ENCODE data around the gene RSPRY1. TPM values are rescaled to one million over a fixed set of nuclear protein-coding genes. Genes with fewer than 3 reads are reported as not detected.

RSPRY1 gene
- total RNA-seq, 2 donors from 2014 or later = 49.1 to 53.0 TPM

DNA sequence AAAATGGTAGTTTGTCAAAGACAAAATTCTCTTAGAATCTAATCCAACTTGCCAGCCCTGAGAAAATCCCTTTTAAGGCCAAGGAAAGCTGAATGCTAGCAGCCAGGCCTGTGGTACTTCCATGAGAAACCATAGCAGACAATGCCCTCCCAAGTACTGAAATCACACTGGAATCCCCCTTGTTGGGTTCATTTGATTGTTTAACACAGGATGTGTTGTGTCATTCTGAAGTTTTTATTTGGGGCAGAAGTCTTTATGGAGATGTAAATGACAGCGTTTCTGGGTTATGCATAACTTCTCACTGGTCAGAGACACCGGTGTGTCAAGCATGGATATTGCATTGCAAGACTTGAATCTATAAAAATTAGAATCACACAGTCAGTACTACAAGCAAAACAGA is 53.0 kb downstream of the RSPRY1 start:
- ATAC-seq = no peak
- intact Hi-C loops (cut with DNase I, micrococcal nuclease) = no loop called here
- DNase-seq = no peak

DNA sequence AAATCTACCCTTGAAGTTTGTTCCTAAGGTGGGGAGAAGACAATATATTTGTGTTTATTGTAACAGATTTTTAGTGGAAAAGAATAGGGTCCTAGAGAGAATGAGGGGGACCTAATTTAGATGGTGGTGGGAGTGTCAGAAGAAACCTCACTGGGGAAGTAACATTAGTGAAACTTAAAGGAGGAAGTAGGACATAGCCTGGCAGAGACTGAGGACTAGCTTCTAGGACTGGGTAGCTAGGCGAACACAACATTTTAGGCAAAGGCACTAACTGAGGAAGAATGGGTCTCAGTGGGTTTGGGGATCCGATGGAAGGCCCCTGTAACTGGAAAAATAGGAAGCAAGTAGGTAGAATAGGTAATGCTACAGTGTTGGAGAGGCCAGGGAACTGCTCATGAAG is 54.7 kb downstream of the RSPRY1 start:
- DNase-seq (no peak), ATAC-seq (no peak)
- intact Hi-C loops (cut with DNase I, micrococcal nuclease) = no loop called here

GRCh38 chr16:57242650-57243049 is 56.5 kb downstream of the RSPRY1 start:
- DNase-seq = no peak
- intact Hi-C loops (cut with DNase I, micrococcal nuclease) = no loop called here

DNA sequence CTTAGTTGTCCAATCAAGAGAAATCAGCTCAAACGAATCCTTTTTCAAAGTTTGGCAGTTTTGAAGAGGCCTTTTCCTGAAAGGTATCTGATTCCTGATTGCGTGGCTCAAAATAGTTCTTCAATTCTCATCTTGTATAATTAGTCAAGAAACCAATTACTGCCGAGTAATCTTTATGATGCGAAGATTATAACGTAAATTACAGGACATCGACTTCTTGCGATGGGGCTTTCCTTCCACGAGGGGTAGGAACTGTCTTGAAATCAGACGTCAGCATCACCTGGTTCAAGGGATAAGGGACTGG is 58.3 kb downstream of the RSPRY1 start:
- ATAC-seq = peak; percentile 36

More at GRCh38 chr16:57242650-57243049, 56.5 kb downstream of the RSPRY1 start:
- ATAC-seq = no peak

DNA sequence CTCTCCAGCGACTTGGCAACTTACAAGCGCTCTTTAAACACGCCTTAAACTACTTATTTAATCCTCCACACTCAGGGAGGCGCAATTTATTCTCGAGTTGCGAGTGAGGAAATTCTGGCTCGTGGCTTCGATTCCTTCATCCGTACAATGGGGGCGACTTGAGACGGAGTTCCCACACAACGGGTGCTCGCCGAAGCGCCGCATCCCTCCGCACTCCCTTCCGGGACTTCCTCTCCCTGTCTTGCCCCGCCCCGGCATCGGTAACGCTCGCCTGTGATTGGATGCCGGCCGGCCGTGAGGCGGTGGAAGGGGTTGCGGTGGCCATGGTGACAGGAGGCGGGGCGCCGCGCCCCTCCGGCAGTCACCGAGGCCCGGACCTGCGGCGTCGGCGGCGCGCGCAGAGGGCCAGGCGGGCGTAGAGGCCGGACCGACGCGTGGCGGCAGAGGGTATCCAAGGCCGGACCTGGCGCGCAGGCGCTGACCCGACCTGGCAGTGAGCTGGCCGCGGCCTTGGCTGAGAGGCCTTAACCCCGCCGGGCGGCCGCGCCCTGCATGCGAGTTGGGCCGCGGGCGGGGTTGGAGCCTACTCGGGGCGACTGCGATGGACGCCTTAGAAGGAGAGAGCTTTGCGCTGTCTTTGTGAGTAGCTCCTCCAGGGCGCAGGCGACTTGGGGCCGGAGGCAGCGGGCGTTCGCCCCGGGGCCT is 58.8 kb downstream of the RSPRY1 start, which contains the start of gene ARL2BP:
ARL2BP (plus strand) TSS at position 493 of the 705 bp plus-strand sequence; CDS start at position 602, 109 bp downstream.
- peak; percentile 98 for DNase-seq
- intact Hi-C loops (cut with DNase I, micrococcal nuclease) = loop anchor here in 1 of 2 donors (5.0 kb wide), 1 partner anchor 153 kb away; the partner anchor contains the start of gene CPNE2
- ATAC-seq = peak; percentile 92

More for the DNA sequence above, 58.3 kb downstream of the RSPRY1 start:
- no peak for DNase-seq
- intact Hi-C loops (cut with DNase I, micrococcal nuclease) = no loop called here

DNA sequence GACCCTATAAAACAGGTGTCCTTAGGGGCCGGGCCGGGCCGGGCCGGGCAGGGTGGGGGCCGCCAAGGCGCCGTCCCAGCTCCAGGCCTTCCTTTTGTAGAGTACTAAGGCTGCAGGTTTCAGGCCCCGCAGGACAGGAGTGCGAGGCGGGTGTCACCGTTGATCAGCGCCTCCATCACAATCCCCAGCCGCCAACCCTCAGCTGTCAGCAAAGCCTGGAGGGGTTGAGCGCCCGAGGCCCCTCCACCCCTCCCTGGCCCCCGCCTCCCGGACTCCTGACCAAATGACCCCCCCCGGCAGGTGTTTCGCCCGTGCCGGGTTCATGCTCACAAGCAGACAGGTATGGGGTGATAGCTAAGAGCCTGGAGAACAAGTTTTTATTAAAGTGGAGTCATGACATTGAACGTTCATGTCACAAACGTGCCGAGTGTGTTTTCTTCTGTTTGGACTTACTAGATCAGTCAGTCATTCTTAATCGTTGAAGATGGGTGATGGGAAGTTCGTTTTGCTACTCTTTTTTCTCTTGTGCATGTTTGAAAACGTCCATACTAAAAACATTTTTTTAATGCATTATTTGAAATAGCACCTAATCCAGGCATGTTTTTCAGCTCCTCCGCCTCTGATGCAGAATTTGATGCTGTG is 59.5 kb downstream of the RSPRY1 start:
- DNase-seq = peak; percentile 54 to 64
- intact Hi-C loops (cut with DNase I, micrococcal nuclease) = loop anchor here in 1 of 2 donors (5.0 kb wide), 1 partner anchor 153 kb away; the partner anchor contains the start of gene CPNE2

GRCh38 chr16:57251352-57251751 is 65.2 kb downstream of the RSPRY1 start:
- DNase-seq = no peak
- no peak for ATAC-seq
- intact Hi-C loops (cut with DNase I, micrococcal nuclease) = no loop called here

More for the DNA sequence above, 59.5 kb downstream of the RSPRY1 start:
- ATAC-seq = peak; percentile 48

DNA sequence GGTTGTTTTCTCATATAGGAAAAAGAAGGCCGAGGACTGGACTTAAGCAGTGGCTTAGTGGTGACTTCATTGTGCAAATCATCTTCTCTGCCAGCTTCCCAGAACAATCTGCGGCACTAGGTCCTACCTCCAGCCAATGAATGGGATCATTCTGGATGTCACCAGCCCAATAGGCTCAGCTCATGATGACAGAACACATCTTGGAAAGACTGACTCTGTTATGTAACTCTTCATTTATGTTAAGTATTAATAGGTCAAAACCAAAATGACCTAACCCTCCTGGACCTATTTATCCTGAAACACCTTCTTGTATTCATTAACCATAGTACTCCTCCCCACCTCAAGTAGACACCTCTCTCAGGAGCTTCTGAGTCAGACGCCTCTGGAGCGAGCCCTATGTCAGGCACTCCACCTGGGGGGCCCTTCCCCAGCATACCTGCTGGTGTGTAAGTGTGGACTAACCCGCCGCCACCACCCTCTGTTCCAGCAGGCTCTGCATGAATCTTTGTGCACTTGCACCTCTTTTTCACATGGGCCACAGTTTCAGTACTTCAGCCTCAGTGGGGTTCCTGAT is 66.1 kb downstream of the RSPRY1 start:
- no peak for DNase-seq
- no peak for ATAC-seq
- intact Hi-C loops (cut with DNase I, micrococcal nuclease) = no loop called here

DNA sequence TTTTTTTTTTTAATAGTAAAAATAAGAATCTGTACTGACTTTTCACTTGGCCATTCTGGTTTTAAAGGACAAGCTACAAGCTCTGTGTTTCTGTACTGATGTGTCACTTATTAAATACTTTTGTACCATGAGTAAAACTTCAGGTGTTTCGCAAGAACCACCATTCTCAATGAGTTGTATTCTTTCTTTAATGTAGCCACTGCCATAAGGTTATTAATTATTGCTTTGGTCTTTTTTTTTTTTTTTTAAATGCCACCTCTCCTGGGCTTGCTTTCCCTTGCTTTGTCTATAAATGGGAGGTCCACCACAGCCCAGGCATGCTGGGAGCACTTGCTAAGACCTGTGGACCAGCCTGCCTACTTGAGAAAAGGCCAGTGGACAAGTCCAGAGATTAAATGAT is 67.3 kb downstream of the RSPRY1 start:
- intact Hi-C loops (cut with DNase I, micrococcal nuclease) = no loop called here
- DNase-seq = no peak
- no peak for ATAC-seq

- DNase-seq (no peak), ATAC-seq (peak; percentile 40)
- intact Hi-C loops (cut with DNase I, micrococcal nuclease) = no loop called here
Measured at GRCh38 chr16:57255686-57256415, 69.7 kb downstream of the RSPRY1 start.

DNA sequence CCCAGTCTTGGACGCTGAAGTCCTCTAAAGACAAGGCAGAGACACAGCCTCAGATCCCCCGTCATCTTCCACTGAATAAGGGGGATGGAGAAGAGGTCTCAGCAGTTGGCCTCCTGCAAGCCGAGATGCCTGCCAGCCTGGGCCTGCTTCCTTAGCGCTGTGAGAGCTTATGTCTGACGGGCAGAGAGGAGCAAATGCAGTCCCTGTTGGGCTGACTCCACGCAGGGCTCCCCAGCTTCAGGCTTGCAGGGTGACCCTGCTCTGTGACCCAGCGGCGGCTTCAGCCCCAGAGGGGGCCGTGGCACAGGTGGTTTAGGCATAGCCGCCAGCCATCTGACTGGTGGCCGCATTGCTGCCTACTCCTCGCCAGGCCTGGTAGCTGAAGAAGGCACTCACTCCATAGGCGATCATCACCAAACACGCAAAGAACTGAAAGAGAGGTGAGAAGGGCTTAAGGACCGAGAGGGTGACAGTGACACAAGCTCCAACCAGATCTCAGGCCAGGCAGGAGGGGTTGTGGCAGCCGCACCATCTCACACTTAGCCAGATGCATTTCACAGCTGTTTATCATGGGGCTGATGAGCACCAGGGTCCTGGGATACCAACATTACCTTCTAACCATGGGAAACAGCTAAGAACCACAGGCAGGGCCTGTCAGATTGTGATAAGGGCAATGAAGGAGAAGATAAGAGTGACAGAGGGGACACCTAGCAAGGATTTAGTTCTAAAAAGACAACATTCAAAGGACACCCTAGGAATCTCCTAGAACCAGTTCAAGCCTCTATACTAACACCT is 70.7 kb downstream of the RSPRY1 start:
- intact Hi-C loops (cut with DNase I, micrococcal nuclease) = no loop called here
- DNase-seq = no peak
- ATAC-seq = no peak

- intact Hi-C loops (cut with DNase I, micrococcal nuclease) = no loop called here
- no peak for DNase-seq
- ATAC-seq = no peak
Measured at GRCh38 chr16:57257455-57258070, 71.4 kb downstream of the RSPRY1 start.

DNA sequence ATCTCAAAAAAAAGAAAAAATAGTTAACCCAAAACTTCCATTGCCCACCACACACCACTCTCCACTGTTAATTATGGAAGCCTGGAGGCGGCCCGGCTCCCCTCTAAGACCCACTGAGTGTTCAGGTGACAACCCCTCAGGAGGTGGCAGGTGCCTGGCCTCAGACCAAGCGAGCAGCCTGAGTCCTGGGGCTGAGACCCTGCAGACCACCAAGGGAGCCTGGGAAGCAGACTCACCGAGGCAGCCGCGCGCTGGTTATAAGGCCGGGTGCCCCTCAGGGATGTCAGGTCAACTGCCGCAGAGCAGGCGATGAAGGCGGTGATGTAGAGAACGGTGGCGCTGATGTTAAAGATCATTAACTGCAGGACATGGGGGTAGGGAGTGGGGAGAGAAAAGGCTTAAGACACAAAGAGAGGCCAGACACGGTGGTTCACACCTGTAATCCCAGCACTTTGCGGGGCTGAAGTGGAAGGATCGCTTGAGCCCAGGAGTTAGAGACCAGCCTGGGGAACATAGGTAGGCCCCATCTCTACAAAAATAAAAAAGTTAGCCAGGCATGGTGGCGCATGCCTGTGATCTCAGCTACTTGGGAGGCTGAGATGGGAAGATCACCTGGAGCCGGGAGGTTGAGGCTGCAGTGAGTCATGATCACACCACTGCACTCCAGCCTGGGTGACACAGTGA is 72.2 kb downstream of the RSPRY1 start:
- intact Hi-C loops (cut with DNase I, micrococcal nuclease) = no loop called here
- ATAC-seq (no peak), DNase-seq (peak in 1 of 2 donors; percentile 2)

DNA sequence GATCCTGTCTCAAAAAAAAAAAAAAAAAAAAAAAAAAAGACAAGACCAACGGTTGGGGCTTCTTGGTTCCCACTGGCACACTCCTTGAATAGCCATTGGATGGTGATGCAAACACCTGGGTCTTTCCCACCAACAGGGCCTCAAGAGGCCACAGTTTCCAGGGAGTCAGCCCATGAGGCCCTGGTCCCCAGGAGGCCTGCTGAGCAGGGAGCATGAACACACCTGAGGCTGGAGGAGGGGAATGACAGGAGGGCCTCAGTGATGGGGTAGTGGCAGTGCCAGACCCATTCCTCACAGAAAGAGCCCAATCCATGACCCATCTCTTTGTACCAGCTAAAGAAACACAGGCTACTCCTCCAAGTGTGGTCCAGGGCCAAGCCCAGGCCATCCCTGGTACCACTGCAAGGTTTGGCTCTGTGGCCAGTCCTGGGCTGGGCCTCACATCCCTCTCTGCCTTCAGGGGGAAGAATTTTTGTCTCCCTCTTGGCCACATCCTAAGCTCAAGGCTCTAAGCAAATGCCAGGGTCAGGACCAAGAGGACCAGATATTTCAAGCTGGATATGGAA is 72.9 kb downstream of the RSPRY1 start:
- no peak for ATAC-seq
- intact Hi-C loops (cut with DNase I, micrococcal nuclease) = no loop called here
- no peak for DNase-seq

DNA sequence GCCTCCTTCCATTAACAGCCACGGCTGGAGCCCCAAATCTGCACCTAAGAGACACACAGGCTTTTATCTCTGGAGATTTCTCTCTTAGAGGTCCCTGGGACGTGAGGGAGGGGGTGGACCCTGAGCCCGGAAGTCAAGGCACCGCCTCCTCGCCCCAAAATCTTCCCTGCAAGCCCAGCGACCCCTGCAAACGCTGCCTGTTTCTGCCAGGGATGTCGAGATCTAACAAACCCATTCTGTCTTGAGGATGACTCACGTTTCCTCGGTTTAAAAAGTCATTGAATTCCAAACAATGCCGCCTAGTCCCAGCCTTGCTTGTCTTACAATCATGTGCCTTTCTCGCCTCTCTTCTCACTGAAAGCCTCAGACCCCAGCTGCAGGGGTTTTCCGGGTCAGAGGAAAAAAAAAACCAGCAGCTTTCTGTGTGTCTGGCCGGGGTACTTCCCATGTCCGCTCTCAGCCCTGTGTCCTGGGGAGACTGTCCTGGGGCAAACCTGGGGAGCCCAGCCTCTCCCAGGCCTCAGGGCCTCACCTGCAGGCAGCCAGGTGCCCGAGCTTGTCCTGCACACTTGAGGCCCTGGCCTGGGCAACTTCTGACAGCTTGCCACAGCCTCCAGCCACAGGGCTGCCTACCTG is 74.3 kb downstream of the RSPRY1 start:
- DNase-seq (peak in 1 of 2 donors; percentile 8), ATAC-seq (no peak)
- intact Hi-C loops (cut with DNase I, micrococcal nuclease) = no loop called here

DNA sequence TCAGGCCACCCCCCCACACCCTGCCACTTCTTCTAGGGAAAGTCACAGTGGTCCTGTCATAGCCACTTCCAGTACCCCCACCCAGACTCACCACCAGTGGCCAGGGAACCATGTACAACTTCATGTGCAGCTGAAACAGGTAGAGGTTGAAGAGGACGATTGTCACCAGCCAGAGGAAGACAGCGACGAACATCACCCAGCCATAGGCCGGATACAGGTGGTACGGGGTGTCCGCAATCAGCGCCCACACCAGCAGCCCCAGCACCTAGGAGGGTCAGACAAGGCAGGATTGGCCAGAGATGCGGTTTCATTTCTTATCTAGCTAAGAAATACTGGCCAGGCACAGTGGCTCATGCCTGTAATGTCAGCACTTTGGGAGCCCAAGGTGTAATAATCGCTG is 75.7 kb downstream of the RSPRY1 start:
- DNase-seq = no peak
- ATAC-seq = no peak
- intact Hi-C loops (cut with DNase I, micrococcal nuclease) = no loop called here
